HepG2 (cell line): ENCODE data around the gene LAMA5.

Experiments
- ATF3 ChIP-seq: sonication (generic); formaldehyde crosslinking; IDR thresholded peaks from 2 replicates; pipeline ENCODE4 v1.4.0; 2020; ENCODE audit warnings: missing genetic modification reagents
- ATF4 ChIP-seq, 2 experiments: fragments of 450-650 bp in 1 of 2; sonication (generic) in 1 of 2; formaldehyde crosslinking; IDR thresholded peaks; 2 replicates each; pipeline versions ENCODE4 v1.5.0 to v1.8.0; 2020 to 2022; ENCODE audit warnings: mild to moderate bottlenecking in 1 of 2, missing genetic modification reagents in 1 of 2
- ATF7 ChIP-seq, 2 experiments: fragments of 450-650 bp in 1 of 2; sonication (generic) in 1 of 2; formaldehyde crosslinking in 1 of 2; IDR thresholded peaks; 2 replicates each; pipeline versions ENCODE4 v1.4.0 to v1.6.1; 2016 to 2020; ENCODE audit warnings: antibody characterized with exemption in 1 of 2, mild to moderate bottlenecking in 1 of 2, missing genetic modification reagents in 1 of 2
- MYC ChIP-seq: sonication (generic); formaldehyde crosslinking; IDR thresholded peaks from 2 replicates; pipeline ENCODE4 v1.9.0; 2021; ENCODE audit warnings: missing genetic modification reagents, borderline replicate concordance
- NBN ChIP-seq: fragments of 450-650 bp; conservative IDR thresholded peaks from 2 replicates; pipeline ENCODE4 v1.6.1; 2017
- NRL ChIP-seq: sonication (generic); formaldehyde crosslinking; IDR thresholded peaks from 2 replicates; pipeline ENCODE4 v1.5.0; 2020; ENCODE audit warnings: missing genetic modification reagents, mild to moderate bottlenecking, moderate library complexity, borderline replicate concordance
- RAD21 ChIP-seq: fragments of 450-650 bp; formaldehyde crosslinking; IDR thresholded peaks from 2 replicates; pipeline ENCODE4 v1.5.0; 2020; ENCODE audit warnings: mild to moderate bottlenecking
- RAD51 ChIP-seq: fragments of 450-650 bp; IDR thresholded peaks from 2 replicates; pipeline ENCODE4 v1.6.1; 2016; ENCODE audit warnings: borderline replicate concordance
- SP4 ChIP-seq: sonication (generic); formaldehyde crosslinking; IDR thresholded peaks from 2 replicates; pipeline ENCODE4 v1.8.1; 2023; ENCODE audit warnings: mild to moderate bottlenecking, missing genetic modification reagents
- TF ChIP-seq, protein P1 (sequence below): sonication (generic); formaldehyde crosslinking; IDR thresholded peaks from 2 replicates; pipeline ENCODE4 v1.4.0; 2020; ENCODE audit warnings: low read depth, mild to moderate bottlenecking, missing genetic modification reagents
- TF ChIP-seq, protein P2 (sequence below): sonication (generic); formaldehyde crosslinking; IDR thresholded peaks from 2 replicates; pipeline ENCODE4 v1.5.1; 2020; ENCODE audit warnings: mild to moderate bottlenecking, missing genetic modification reagents, borderline replicate concordance

- no peak for TF ChIP-seq RAD21 (CRISPR knock-in tag)
- TF ChIP-seq ATF4 (CRISPR knock-in tag; IDR thresholded peaks at IDR 0.05) = no peak
- TF ChIP-seq, protein P1, sequence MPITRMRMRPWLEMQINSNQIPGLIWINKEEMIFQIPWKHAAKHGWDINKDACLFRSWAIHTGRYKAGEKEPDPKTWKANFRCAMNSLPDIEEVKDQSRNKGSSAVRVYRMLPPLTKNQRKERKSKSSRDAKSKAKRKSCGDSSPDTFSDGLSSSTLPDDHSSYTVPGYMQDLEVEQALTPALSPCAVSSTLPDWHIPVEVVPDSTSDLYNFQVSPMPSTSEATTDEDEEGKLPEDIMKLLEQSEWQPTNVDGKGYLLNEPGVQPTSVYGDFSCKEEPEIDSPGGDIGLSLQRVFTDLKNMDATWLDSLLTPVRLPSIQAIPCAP (CRISPR knock-in tag) = no peak
- TF ChIP-seq, protein P2, sequence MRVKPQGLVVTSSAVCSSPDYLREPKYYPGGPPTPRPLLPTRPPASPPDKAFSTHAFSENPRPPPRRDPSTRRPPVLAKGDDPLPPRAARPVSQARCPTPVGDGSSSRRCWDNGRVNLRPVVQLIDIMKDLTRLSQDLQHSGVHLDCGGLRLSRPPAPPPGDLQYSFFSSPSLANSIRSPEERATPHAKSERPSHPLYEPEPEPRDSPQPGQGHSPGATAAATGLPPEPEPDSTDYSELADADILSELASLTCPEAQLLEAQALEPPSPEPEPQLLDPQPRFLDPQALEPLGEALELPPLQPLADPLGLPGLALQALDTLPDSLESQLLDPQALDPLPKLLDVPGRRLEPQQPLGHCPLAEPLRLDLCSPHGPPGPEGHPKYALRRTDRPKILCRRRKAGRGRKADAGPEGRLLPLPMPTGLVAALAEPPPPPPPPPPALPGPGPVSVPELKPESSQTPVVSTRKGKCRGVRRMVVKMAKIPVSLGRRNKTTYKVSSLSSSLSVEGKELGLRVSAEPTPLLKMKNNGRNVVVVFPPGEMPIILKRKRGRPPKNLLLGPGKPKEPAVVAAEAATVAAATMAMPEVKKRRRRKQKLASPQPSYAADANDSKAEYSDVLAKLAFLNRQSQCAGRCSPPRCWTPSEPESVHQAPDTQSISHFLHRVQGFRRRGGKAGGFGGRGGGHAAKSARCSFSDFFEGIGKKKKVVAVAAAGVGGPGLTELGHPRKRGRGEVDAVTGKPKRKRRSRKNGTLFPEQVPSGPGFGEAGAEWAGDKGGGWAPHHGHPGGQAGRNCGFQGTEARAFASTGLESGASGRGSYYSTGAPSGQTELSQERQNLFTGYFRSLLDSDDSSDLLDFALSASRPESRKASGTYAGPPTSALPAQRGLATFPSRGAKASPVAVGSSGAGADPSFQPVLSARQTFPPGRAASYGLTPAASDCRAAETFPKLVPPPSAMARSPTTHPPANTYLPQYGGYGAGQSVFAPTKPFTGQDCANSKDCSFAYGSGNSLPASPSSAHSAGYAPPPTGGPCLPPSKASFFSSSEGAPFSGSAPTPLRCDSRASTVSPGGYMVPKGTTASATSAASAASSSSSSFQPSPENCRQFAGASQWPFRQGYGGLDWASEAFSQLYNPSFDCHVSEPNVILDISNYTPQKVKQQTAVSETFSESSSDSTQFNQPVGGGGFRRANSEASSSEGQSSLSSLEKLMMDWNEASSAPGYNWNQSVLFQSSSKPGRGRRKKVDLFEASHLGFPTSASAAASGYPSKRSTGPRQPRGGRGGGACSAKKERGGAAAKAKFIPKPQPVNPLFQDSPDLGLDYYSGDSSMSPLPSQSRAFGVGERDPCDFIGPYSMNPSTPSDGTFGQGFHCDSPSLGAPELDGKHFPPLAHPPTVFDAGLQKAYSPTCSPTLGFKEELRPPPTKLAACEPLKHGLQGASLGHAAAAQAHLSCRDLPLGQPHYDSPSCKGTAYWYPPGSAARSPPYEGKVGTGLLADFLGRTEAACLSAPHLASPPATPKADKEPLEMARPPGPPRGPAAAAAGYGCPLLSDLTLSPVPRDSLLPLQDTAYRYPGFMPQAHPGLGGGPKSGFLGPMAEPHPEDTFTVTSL = no peak
- TF ChIP-seq NRL (CRISPR knock-in tag) = no peak
- no peak for TF ChIP-seq NBN
- TF ChIP-seq SP4 (CRISPR knock-in tag) = no peak
- no peak for TF ChIP-seq MYC (CRISPR knock-in tag)
- no peak for TF ChIP-seq ATF7 (IDR thresholded peaks at IDR 0.05)
- TF ChIP-seq ATF7 (CRISPR knock-in tag; IDR thresholded peaks at IDR 0.05) = no peak
- no peak for TF ChIP-seq ATF3 (CRISPR knock-in tag)
- no peak for TF ChIP-seq RAD51
These were observed 84.1 kb downstream of the LAMA5 start for GRCh38 chr20:62282877-62283503.
